Uterus (tissue), 2 donors: Measurements from ENCODE around the gene BTAF1.

Experiments used
- CTCF ChIP-seq, 4 experiments: fragments of 200-600 bp in 2 of 4; fragments of 450-650 bp in 2 of 4; sonication (generic) in 2 of 4; IDR thresholded peaks; one replicate each; pipeline ENCODE4 v1.5.1; 2016 to 2019; ENCODE audit warnings: antibody characterized with exemption in 4 of 4, mild to moderate bottlenecking in 2 of 4, moderate library complexity in 1 of 4
- POLR2A ChIP-seq, 2 donors: fragments of 450-650 bp; IDR thresholded peaks; one replicate each; pipeline ENCODE4 v1.6.1; 2016; ENCODE audit warnings: antibody characterized with exemption in 2 of 2, mild to moderate bottlenecking in 1 of 2, moderate library complexity in 1 of 2

GRCh38 chr10:91897421-91897820, 26.1 kb upstream of the BTAF1 start:
- TF ChIP-seq CTCF (IDR thresholded peaks at IDR 0.05) (no peak), POLR2A (IDR thresholded peaks at IDR 0.05) (no peak)
